Kidney (tissue), 14 donors: ENCODE measurements around the gene MYLK4. TPM values are rescaled to one million over a fixed set of nuclear protein-coding genes. Genes with fewer than 3 reads are reported as not detected.

Experiments
- DNase-seq, 5 donors: peaks; one replicate each; pipeline ENCODE4 v3.0.0-alpha.2; 2013 to 2020
- FAIRE-seq: peaks from 2 replicates; lab custom pipeline; 2012; peaks lifted over from hg19 to GRCh38; lab: Jason Lieb, UNC
- H3K27ac ChIP-seq, 2 donors: one replicate each; pipeline ENCODE4 v1.7.0; 2013; ENCODE audit warnings: low read depth in 2 of 2, low read length in 2 of 2, inconsistent platforms in 1 of 2
- H3K27me3 ChIP-seq: one replicate; pipeline ENCODE4 v1.7.1; 2013; ENCODE audit warnings: low read length, inconsistent platforms; ENCODE audit not compliant: control insufficient read depth, insufficient read depth
- H3K36me3 ChIP-seq, 3 donors: one replicate each; pipeline versions ENCODE4 v1.7.0 to v1.7.1; 2013; ENCODE audit warnings: low read length in 3 of 3, control low read depth in 1 of 3, inconsistent platforms in 1 of 3; ENCODE audit not compliant: insufficient read depth in 3 of 3, control insufficient read depth in 2 of 3
- H3K4me1 ChIP-seq, 3 donors: one replicate each; pipeline versions ENCODE4 v1.7.0 to v1.7.1; 2013; ENCODE audit warnings: low read length in 3 of 3, inconsistent platforms in 1 of 3, low read depth in 1 of 3; ENCODE audit not compliant: control insufficient read depth in 2 of 3, insufficient read depth in 2 of 3
- H3K4me3 ChIP-seq, 3 donors: one replicate each; pipeline versions ENCODE4 v1.7.0 to v1.8.1; 2013; ENCODE audit warnings: low read length in 3 of 3, control low read depth in 1 of 3, inconsistent platforms in 1 of 3
- H3K9ac ChIP-seq, 3 donors: one replicate each; pipeline versions ENCODE4 v1.7.0 to v1.7.1; 2013; ENCODE audit warnings: low read length in 3 of 3, control low read depth in 1 of 3, inconsistent platforms in 1 of 3
- H3K9me3 ChIP-seq, 3 donors: one replicate each; pipeline versions ENCODE4 v1.7.0 to v1.7.1; 2013; ENCODE audit warnings: low read length in 3 of 3, control low read depth in 1 of 3, inconsistent platforms in 1 of 3; ENCODE audit not compliant: control insufficient read depth in 2 of 3, insufficient read depth in 1 of 3
- intact Hi-C: fragments of 100-400 bp; cut with DNase I; formaldehyde crosslinking; loops from one replicate; pipeline ENCODE4 v1.11.1; 2022
- polyA plus RNA-seq: library from polyadenylated mRNA; stranded (reverse); fragments of 350-450 nt; fragmentation: Illumina TruSeq; extraction: RNeasy Lipid Tissue Mini Kit (QIAGEN cat#74804); gene quantifications from one replicate; pipeline ENCODE4 v1.2.3, GENCODE V29; 2014; ENCODE audit warnings: low read depth, low replicate concordance; ENCODE audit not compliant: insufficient read depth
- total RNA-seq: library from RNA; stranded (reverse); fragmentation: NEBNext Ultra II Directional; extraction: Animal tissue kit (Norgen Biotek cat#: 25700); gene quantifications from one replicate; pipeline ENCODE4 v1.2.1, GENCODE V29; 2021
- TF ChIP-seq, protein P1 (sequence below): IDR thresholded peaks from 3 replicates; pipeline ENCODE4 v1.5.1; 2012; ENCODE audit warnings: mild to moderate bottlenecking, moderate library complexity, borderline replicate concordance; ENCODE audit not compliant: insufficient read depth; ENCODE audit errors: extremely low read depth
- donor health status: control.
- donor health status: control.
- donor health status: control.
- donor health status: control.
- donor health status: control.
- donor health status: DM: yes; HTN: yes; CAD: no.
- donor health status: Normal renal cell carcinoma (clear cell type).

Gene MYLK4
- total and polyA plus RNA-seq, 2 donors from 2014 or later, result 1.1 to 1.3 TPM

DNA sequence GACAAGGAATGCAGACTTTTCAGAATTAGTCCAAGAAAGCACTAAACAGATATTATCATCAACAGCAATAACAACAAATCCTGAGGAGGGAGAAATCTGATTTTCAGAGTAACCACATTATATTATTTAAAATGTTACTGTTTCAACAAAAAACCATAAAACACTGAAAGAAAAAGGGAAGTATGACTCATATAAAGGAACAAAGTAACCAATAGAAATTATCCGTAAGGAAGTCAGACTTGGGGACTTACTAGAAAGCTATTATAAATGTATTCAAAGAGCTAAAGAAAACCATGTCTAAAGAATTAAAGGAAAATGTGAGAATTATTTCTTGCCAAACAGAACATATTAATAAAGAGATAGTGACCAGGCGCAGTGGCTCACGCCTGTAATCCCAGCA, 98.1 kb downstream of the MYLK4 start:
- TF ChIP-seq, protein P1, sequence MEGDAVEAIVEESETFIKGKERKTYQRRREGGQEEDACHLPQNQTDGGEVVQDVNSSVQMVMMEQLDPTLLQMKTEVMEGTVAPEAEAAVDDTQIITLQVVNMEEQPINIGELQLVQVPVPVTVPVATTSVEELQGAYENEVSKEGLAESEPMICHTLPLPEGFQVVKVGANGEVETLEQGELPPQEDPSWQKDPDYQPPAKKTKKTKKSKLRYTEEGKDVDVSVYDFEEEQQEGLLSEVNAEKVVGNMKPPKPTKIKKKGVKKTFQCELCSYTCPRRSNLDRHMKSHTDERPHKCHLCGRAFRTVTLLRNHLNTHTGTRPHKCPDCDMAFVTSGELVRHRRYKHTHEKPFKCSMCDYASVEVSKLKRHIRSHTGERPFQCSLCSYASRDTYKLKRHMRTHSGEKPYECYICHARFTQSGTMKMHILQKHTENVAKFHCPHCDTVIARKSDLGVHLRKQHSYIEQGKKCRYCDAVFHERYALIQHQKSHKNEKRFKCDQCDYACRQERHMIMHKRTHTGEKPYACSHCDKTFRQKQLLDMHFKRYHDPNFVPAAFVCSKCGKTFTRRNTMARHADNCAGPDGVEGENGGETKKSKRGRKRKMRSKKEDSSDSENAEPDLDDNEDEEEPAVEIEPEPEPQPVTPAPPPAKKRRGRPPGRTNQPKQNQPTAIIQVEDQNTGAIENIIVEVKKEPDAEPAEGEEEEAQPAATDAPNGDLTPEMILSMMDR, result no peak
- no peak overlapping the region for H3K27ac ChIP-seq
- no peak overlapping the region for H3K9ac ChIP-seq
- H3K4me3 ChIP-seq, result no peak overlapping the region
- no peaks in the 10 kb centered on the region for H3K36me3 ChIP-seq
- H3K9me3 ChIP-seq, result no peaks in the 10 kb centered on the region
- FAIRE-seq (no peak), DNase-seq (no peak)
- no peaks in the 10 kb centered on the region for H3K4me1 ChIP-seq
- intact Hi-C loops, result no loop called here
- no peaks in the 10 kb centered on the region for H3K27me3 ChIP-seq

DNA sequence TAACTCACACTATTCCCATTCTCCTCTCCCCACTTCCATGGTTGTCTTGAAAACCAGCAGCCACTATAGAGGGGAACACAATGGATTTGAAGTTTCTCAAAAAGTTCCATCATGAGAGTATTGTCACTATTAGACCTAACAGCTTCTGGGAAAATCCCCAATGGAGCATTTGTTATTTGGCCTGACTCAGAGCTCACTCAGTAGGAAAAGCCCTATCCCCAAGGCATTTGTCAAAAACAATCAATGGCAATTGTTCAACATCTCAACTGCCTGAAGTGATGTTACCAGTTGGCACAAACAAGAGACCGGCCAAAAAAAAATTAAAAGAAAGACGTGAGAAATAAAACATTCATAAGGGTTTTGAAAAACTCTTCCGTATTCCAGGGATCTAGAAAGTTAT, 98.8 kb downstream of the MYLK4 start:
- Histone ChIP-seq H3K27ac (no peak overlapping the region), H3K9ac (no peak overlapping the region), H3K36me3 (no peaks in the 10 kb centered on the region), H3K9me3 (no peaks in the 10 kb centered on the region), H3K4me3 (no peak overlapping the region), H3K4me1 (no peaks in the 10 kb centered on the region), H3K27me3 (no peaks in the 10 kb centered on the region)
- FAIRE-seq (no peak), DNase-seq (no peak)
- intact Hi-C loops, result no loop called here
- TF ChIP-seq, protein P1, result no peak

DNA sequence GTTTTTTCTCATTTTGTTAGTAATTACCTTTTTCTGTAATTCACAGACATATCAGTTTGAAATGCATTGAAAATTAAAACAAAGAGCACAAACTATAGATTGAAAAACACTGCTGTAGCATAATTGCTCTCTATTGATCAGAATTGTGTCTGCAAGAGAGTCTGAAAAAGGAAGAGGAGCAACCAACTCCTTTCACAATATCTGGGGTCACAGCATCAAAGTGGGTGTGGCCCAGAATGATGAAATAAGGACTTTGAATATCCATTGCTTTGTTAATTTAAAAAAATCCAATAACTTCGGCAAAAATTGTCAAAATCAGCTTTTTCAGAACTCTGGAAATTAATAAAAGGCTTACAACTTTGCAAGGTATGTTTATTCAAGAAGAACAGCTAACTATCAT, 99.2 kb downstream of the MYLK4 start:
- Histone ChIP-seq H3K9ac (no peak overlapping the region), H3K27ac (no peak overlapping the region), H3K9me3 (no peaks in the 10 kb centered on the region), H3K36me3 (no peaks in the 10 kb centered on the region), H3K4me3 (no peak overlapping the region), H3K27me3 (no peaks in the 10 kb centered on the region), H3K4me1 (no peaks in the 10 kb centered on the region)
- FAIRE-seq (no peak), DNase-seq (no peak)
- intact Hi-C loops, result no loop called here
- TF ChIP-seq, protein P1, result no peak

DNA sequence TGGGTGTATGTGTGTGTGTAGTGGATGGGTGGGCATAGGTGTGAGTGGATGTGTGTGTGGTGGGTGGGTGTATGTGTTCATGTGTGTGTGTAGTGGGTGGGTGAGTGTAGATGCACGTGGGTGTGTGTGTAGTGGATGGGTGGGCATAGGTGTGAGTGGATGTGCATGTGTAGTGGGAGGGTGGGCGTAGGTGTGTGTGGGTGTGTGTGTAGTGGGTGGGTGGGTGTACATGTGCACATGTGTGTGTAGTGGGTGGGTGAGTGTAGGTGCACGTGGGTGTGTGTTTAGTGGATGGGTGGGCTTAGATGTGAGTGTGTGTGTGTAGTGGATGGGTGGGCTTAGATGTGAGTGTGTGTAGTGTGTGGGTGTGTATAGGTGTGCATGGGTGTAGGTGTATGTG, 104.4 kb downstream of the MYLK4 start:
- Histone ChIP-seq H3K9ac (no peak overlapping the region), H3K4me1 (no peaks in the 10 kb centered on the region), H3K4me3 (no peak overlapping the region), H3K9me3 (no peaks in the 10 kb centered on the region), H3K27ac (no peak overlapping the region), H3K36me3 (no peaks in the 10 kb centered on the region), H3K27me3 (no peaks in the 10 kb centered on the region)
- FAIRE-seq, result no peak
- DNase-seq, result no peak
- TF ChIP-seq, protein P1, result no peak
- intact Hi-C loops, result no loop called here
